OCI-LY1 (cell line): ENCODE measurements around the gene SPPL2B.
"Not testable (repeated sequence)": the region's sequence is repeated elsewhere in the genome, so short reads cannot be mapped to it uniquely, and the experiment has no call there.

Experiments
- H2AFZ ChIP-seq: fragments of 200-600 bp; sonication (generic), shearing (Covaris generic); 2 replicates; pipeline ENCODE4 v1.6.0; 2014; ENCODE audit warnings: antibody characterized with exemption, mild to moderate bottlenecking, low read length
- H3F3A ChIP-seq: fragments of 200-600 bp; sonication (generic), shearing (Covaris generic); 2 replicates; pipeline ENCODE4 v1.6.0; 2014; ENCODE audit warnings: mild to moderate bottlenecking, antibody characterized with exemption, low read length, moderate library complexity; ENCODE audit not compliant: insufficient read depth
- H3K27ac ChIP-seq: fragments of 200-600 bp; sonication (generic); 2 replicates; pipeline ENCODE4 v1.5.1; 2014; ENCODE audit warnings: low read length, mixed run types, mild to moderate bottlenecking, low read depth; ENCODE audit not compliant: poor library complexity, severe bottlenecking
- H3K27me3 ChIP-seq: fragments of 200-600 bp; sonication (generic); 2 replicates; pipeline ENCODE4 v1.6.0; 2014; ENCODE audit warnings: antibody characterized with exemption, mild to moderate bottlenecking, low read length, moderate library complexity; ENCODE audit not compliant: insufficient read depth
- H3K36me3 ChIP-seq: fragments of 200-600 bp; sonication (generic); 2 replicates; pipeline ENCODE4 v1.6.1; 2014; ENCODE audit warnings: mild to moderate bottlenecking, antibody characterized with exemption, low read length, moderate library complexity, mixed read lengths; ENCODE audit not compliant: insufficient read depth
- H3K4me1 ChIP-seq: fragments of 200-600 bp; sonication (generic); 2 replicates; pipeline ENCODE4 v1.5.1; 2014; ENCODE audit warnings: mild to moderate bottlenecking, low read length, moderate library complexity; ENCODE audit not compliant: insufficient read depth, severe bottlenecking
- H3K4me2 ChIP-seq: fragments of 200-600 bp; sonication (generic), shearing (Covaris generic); 2 replicates; pipeline ENCODE4 v1.6.1; 2014; ENCODE audit warnings: low read length
- H3K4me3 ChIP-seq: fragments of 200-600 bp; sonication (generic); 2 replicates; pipeline ENCODE4 v1.5.1; 2014; ENCODE audit warnings: low read length, low read depth, mild to moderate bottlenecking, mixed read lengths; ENCODE audit not compliant: poor library complexity, severe bottlenecking
- H3K79me2 ChIP-seq: fragments of 200-600 bp; shearing (Covaris generic); 2 replicates; pipeline ENCODE4 v1.6.1; 2016; ENCODE audit warnings: mixed run types, low read length, mixed read lengths; ENCODE audit not compliant: insufficient read depth
- H3K9ac ChIP-seq: fragments of 200-600 bp; sonication (generic), shearing (Covaris generic); 2 replicates; pipeline ENCODE4 v1.6.1; 2014; ENCODE audit warnings: mild to moderate bottlenecking, low read length, mixed read lengths
- H3K9me2 ChIP-seq: fragments of 200-600 bp; sonication (generic), shearing (Covaris generic); 2 replicates; pipeline ENCODE4 v1.6.1; 2014; ENCODE audit warnings: low read depth, mild to moderate bottlenecking, low read length, mixed read lengths
- H3K9me3 ChIP-seq: fragments of 200-600 bp; shearing (Covaris generic); 2 replicates; pipeline ENCODE4 v1.6.1; 2014; ENCODE audit warnings: low read length, mixed read lengths
- H4K20me1 ChIP-seq: fragments of 200-600 bp; sonication (generic), shearing (Covaris generic); 2 replicates; pipeline ENCODE4 v1.6.0; 2016; ENCODE audit warnings: mild to moderate bottlenecking, low read length; ENCODE audit not compliant: insufficient read depth
- CTCF ChIP-seq: fragments of 200-600 bp; sonication (generic), shearing (Covaris generic); IDR thresholded peaks from 2 replicates; pipeline ENCODE4 v1.5.1; 2017; ENCODE audit warnings: mild to moderate bottlenecking, antibody characterized with exemption, low read length, moderate library complexity, mixed read lengths
- EZH2 ChIP-seq: fragments of 200-600 bp; sonication (generic), shearing (Covaris generic); IDR thresholded peaks from 2 replicates; pipeline ENCODE4 v1.8.0; 2017; ENCODE audit warnings: borderline replicate concordance, mixed run types, mild to moderate bottlenecking, antibody characterized with exemption, low read length, moderate library complexity, mixed read lengths

SPPL2B gene

GRCh38 chr19:2394054-2394441 is 65.6 kb downstream of the SPPL2B start:
- H3K27ac ChIP-seq = no peak overlapping the region
- no peaks in the 10 kb centered on the region for H3K9me2 ChIP-seq
- H2AFZ ChIP-seq = no peak overlapping the region
- H3K36me3 ChIP-seq = no peaks in the 10 kb centered on the region
- peaks cover 8% of the 10 kb centered on the region; the same call in 1 of the 2 replicates for H3K27me3 ChIP-seq
- H3K9me3 ChIP-seq = no peaks in the 10 kb centered on the region
- H3K4me3 ChIP-seq = no peak overlapping the region
- no peaks in the 10 kb centered on the region for H3F3A ChIP-seq
- no peaks in the 10 kb centered on the region for H3K79me2 ChIP-seq
- no peak overlapping the region; the same call in 1 of the 2 replicates for H3K4me2 ChIP-seq
- peaks cover 14% of the 10 kb centered on the region for H3K4me1 ChIP-seq
- TF ChIP-seq CTCF (no peak), EZH2 (no peak)
- H3K9ac ChIP-seq = no peak overlapping the region
- no peaks in the 10 kb centered on the region for H4K20me1 ChIP-seq

- Histone ChIP-seq H3K79me2 (no peaks in the 10 kb centered on the region), H3K4me3 (no peak overlapping the region), H3F3A (no peaks in the 10 kb centered on the region), H3K9ac (peak overlapping the region; percentile 18; the same call in 1 of the 2 replicates), H3K27ac (no peak overlapping the region), H3K4me2 (peak overlapping the region; percentile 49), H3K27me3 (peaks cover 8% of the 10 kb centered on the region; the same call in 1 of the 2 replicates), H2AFZ (no peak overlapping the region), H3K4me1 (peaks cover 14% of the 10 kb centered on the region), H3K9me2 (no peaks in the 10 kb centered on the region), H3K36me3 (no peaks in the 10 kb centered on the region), H4K20me1 (no peaks in the 10 kb centered on the region), H3K9me3 (no peaks in the 10 kb centered on the region)
- TF ChIP-seq EZH2 (no peak), CTCF (no peak)
These were observed 66.2 kb downstream of the SPPL2B start for GRCh38 chr19:2394442-2395292.

GRCh38 chr19:2395293-2395829 is 66.9 kb downstream of the SPPL2B start:
- not testable (repeated sequence) for H3K36me3 ChIP-seq, H3K4me2 ChIP-seq, H3K9me2 ChIP-seq, H3K4me3 ChIP-seq, H3F3A ChIP-seq, H3K9ac ChIP-seq, H3K27ac ChIP-seq, H3K9me3 ChIP-seq, H4K20me1 ChIP-seq, H2AFZ ChIP-seq, H3K27me3 ChIP-seq, H3K79me2 ChIP-seq
- peaks cover 14% of the 10 kb centered on the region for H3K4me1 ChIP-seq

GRCh38 chr19:2397173-2397572 is 68.7 kb downstream of the SPPL2B start:
- H3K79me2 ChIP-seq, H3K9ac ChIP-seq, H3F3A ChIP-seq, H3K36me3 ChIP-seq, H3K4me3 ChIP-seq, H3K9me2 ChIP-seq, H3K27me3 ChIP-seq, H3K27ac ChIP-seq, H4K20me1 ChIP-seq, H3K9me3 ChIP-seq, H2AFZ ChIP-seq, H3K4me2 ChIP-seq: not testable (repeated sequence)
- H3K4me1 ChIP-seq = peaks cover 11% of the 10 kb centered on the region
